GM20000 (cell line): ENCODE results near the gene SRSF4.

ENCODE experiments used
- DNase-seq: peaks from one replicate; pipeline ENCODE4 v3.0.0; 2012; ENCODE audit warnings: low spot score
- TF ChIP-seq, protein P1 (sequence below): IDR thresholded peaks from 2 replicates; pipeline ENCODE4 v1.5.1; 2012; ENCODE audit warnings: mild to moderate bottlenecking, control low read depth; ENCODE audit errors: extremely low read depth, missing control alignments

The SRSF4 gene

DNA sequence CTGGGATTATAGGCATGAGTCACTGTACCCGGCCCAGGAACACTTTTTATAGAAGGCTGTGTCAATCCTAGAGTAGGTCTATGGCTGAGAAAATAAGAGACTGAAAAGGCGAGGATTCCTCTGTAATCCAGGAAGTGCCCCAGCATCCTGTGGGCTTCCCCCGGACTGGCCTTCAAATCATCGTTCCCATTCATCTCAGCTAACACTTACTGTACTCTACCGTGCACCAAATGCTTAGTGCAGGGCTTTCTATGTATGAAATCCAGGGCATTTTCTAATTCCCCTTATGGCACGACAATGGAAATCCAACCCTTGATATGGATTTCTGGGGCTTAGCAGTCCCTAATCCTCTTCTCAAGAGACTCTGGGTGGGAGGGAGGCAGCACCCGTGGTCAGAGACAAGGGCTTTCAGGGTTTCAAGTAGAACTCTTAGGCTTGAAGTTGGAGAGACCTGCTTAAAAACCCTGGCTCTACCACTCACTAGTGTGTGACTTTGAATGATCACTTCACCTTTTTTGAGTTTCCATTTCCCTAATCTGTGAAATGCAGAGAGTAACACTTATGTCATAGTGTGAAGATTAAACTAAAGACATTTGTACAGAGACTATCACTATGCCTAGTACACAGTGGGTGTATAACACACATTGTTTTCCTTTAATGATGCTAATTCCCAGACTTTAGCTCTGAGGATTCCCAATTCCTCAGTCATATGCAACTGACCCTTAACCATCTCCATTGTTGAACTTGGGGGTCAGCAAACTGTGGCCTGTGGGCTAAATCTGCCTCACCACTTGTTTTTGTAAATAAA lies 28.8 kb upstream of the SRSF4 start:
- TF ChIP-seq, protein P1, sequence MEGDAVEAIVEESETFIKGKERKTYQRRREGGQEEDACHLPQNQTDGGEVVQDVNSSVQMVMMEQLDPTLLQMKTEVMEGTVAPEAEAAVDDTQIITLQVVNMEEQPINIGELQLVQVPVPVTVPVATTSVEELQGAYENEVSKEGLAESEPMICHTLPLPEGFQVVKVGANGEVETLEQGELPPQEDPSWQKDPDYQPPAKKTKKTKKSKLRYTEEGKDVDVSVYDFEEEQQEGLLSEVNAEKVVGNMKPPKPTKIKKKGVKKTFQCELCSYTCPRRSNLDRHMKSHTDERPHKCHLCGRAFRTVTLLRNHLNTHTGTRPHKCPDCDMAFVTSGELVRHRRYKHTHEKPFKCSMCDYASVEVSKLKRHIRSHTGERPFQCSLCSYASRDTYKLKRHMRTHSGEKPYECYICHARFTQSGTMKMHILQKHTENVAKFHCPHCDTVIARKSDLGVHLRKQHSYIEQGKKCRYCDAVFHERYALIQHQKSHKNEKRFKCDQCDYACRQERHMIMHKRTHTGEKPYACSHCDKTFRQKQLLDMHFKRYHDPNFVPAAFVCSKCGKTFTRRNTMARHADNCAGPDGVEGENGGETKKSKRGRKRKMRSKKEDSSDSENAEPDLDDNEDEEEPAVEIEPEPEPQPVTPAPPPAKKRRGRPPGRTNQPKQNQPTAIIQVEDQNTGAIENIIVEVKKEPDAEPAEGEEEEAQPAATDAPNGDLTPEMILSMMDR, result no peak

DNA sequence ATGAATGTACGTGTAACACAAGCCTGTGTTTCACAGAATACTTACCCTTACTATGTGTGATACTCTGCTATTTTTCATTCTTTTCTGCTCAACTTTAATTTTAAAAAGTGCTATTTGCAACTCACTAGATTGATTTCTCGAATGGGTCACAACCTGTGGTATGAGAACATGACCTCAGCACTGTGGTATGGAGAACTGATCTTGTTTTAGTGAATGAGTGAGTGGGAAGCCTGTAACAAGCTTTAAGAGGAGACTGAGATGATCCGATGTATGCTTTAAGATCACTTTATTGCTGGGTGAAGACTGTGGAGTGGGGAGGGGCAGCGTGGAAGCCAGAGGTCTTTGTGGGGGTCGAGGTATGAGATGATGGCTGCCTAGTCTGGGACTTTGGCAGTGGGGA lies 27.5 kb upstream of the SRSF4 start:
- DNase-seq, result no peak
- TF ChIP-seq, protein P1, result no peak

More for the DNA sequence above, 28.8 kb upstream of the SRSF4 start:
- DNase-seq, result peak; percentile 65

DNA sequence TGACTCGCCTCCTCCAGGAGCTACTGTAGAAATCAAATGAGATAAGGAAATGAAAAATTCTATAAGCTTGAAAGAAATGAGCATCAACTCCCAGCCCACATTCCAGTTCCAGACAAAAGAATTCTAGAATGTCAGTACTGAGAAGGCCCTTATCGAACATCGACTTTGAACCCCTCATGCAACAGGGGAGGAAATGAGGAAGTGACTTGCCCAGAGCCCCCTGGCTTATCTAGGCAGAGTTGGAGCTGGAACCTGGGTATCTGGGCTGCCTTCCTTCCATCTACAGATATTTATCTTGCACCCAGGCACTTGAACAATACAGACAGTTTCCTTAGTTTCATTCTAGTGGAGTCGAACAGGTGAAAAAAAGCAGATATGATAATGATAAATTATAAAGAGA lies 26.7 kb upstream of the SRSF4 start:
- TF ChIP-seq, protein P1, result no peak
- no peak for DNase-seq

DNA sequence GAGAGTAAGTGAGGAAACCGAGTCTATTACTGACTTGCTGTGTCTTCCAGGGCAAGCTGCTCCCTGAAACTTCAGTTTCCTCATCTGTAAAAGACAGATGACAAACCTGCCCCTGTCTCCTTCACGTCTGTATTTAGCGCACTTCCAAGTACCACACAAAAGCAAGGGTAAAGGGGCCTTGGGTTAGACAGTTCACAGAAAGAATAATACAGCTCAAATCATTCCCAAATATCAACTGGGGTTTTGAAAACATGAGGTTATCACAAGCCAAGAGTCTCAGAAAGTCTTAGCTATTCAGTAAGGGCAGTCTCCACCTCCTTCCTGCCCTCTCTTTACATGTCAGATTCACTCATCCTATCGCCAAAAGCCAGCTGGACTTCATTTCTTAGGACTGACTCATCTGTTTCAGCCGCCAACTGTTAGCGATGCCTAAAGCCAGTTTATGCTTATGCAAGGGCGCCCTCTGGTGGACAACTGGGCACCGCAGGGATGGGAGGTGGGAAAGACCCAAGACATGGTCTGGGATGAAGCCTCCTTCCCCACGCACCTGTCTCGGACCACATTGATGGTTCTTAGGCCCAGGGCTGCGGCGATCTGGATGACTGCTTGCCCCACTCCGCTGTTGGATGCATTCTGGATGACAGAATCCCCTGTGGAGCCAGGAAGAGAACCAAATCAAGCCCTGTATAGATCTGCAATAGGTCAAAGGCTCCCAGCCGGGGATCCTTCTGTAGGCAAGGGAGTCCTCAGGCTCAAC lies 21.1 kb upstream of the SRSF4 start:
- peak; percentile 85 for DNase-seq
- TF ChIP-seq, protein P1, result peak; percentile 96

DNA sequence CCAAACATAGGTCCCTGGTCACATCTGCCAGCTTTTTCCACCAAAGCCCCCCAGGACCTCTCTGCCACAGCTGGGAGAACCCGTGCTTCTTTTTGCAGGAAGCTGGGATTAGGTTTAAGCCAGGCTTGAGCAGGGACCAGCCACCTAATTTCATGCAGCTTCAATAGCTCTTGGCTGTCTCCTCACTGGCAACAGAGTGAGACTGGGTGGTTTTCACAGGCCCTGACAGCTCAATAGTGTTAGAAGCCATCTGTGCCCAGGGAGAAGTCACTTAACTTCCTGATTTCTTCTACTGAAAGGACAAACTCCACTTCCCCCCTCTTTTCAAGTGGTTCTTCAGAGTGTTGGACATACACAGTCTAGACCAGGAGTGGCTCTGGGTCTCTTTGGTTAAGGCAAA lies 20.4 kb upstream of the SRSF4 start:
- DNase-seq, result no peak

DNA sequence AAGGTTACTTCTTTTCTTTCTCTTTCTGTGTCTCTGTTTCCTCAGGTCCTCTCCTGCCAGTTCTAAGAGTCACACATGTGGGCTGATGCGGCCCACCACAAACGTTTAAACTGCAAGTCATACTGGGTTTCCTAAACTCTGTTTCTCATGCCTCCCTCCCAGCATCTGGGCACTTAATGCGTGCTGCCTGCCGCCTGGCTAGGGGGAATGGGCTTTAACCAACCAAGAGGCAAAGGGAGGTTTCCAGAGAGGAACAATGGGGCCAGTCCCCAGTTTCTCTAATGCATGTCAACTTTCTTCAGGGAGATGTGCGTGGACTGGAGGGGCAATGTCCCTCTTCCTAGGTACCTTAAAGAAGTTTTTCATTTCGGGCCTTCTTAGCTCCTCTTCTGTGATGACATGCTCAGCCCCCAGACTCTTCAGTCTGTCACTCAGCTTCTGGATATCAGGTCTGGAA lies 19.9 kb upstream of the SRSF4 start:
- no peak for DNase-seq
- TF ChIP-seq, protein P1, result no peak

More for the DNA sequence above, 20.4 kb upstream of the SRSF4 start:
- TF ChIP-seq, protein P1, result no peak
